HCT116 (cell line): Measurements from ENCODE around the gene TSPAN1. TPM values are rescaled to one million over a fixed set of nuclear protein-coding genes. Genes with fewer than 3 reads are reported as not detected.

Experiments
- ATAC-seq: fragments of 200-7000 bp; cut with Tn5 transposase; 2 replicates; pipeline ENCODE4 v1.9.1; 2020; ENCODE audit warnings: mild to moderate bottlenecking, moderate library complexity
- BruUV-seq: library from RNA; stranded (reverse); fragments of 400-500 nt; replicated peaks from 2 replicates; lab custom pipeline; 2021; lab: Mats Ljungman, UMichigan
- CTCF ChIA-PET: fragments of 300-600 bp; sonication (Branson Sonifier 250); formaldehyde crosslinking; loops from one replicate; lab custom pipeline; 2021; ENCODE audit warnings: antibody characterized with exemption; lab: Charles Lee
- POLR2A ChIA-PET: fragments of 300-600, 350-600 bp; sonication (Branson Sonifier 250); formaldehyde crosslinking; loops from one replicate; lab custom pipeline; 2021; ENCODE audit warnings: antibody characterized with exemption; lab: Charles Lee
- RAD21 ChIA-PET, 2 experiments: fragments of 300-600 bp; sonication (Branson Sonifier 250); formaldehyde crosslinking; loops; one replicate each; lab custom pipeline; 2023; ENCODE audit warnings: low total read pairs in 2 of 2; ENCODE audit not compliant: uncharacterized antibody in 2 of 2, unreplicated experiment in 2 of 2, low non-redundant PET in 1 of 2; lab: Charles Lee
- DNase-seq: peaks from one replicate; pipeline ENCODE4 v3.0.0-alpha.2; 2010; ENCODE audit warnings: low read depth, low spot score
- H2AFZ ChIP-seq: fragments of 200-600 bp; shearing (Covaris generic), sonication (generic); 2 replicates; pipeline ENCODE4 v1.6.1; 2017; ENCODE audit warnings: low read depth, mixed run types, mixed read lengths, antibody characterized with exemption, low read length; ENCODE audit not compliant: poor library complexity, severe bottlenecking
- H3K27ac ChIP-seq: 2 replicates; pipeline ENCODE4 v1.5.1; 2012; ENCODE audit warnings: low read depth, low read length
- H3K27me3 ChIP-seq: fragments of 200-600 bp; sonication (generic); 2 replicates; pipeline ENCODE4 v1.6.1; 2016; ENCODE audit warnings: mixed run types, low read length, mixed read lengths; ENCODE audit not compliant: insufficient read depth
- H3K36me3 ChIP-seq, 2 experiments: fragments of 200-500 bp in 1 of 2; fragments of 200-600 bp in 1 of 2; sonication (Bioruptor generic) in 1 of 2; sonication (generic) in 1 of 2; 2 replicates each; pipeline versions ENCODE4 v1.5.1 to v1.6.1; 2014 to 2016; ENCODE audit warnings: low read length in 2 of 2, inconsistent platforms in 1 of 2, mixed read lengths in 1 of 2, mixed run types in 1 of 2; ENCODE audit not compliant: insufficient read depth in 2 of 2, control insufficient read depth in 1 of 2
- H3K4me1 ChIP-seq, 2 experiments: fragments of 200-600 bp in 1 of 2; sonication (generic) in 1 of 2; 2 replicates each; pipeline versions ENCODE4 v1.5.1 to v1.6.1; 2012 to 2017; ENCODE audit warnings: low read length in 2 of 2, inconsistent platforms in 1 of 2, mild to moderate bottlenecking in 1 of 2, mixed read lengths in 1 of 2, mixed run types in 1 of 2, moderate library complexity in 1 of 2; ENCODE audit not compliant: insufficient read depth in 2 of 2, control insufficient read depth in 1 of 2
- H3K4me2 ChIP-seq: fragments of 200-600 bp; sonication (generic); 2 replicates; pipeline ENCODE4 v1.6.1; 2017; ENCODE audit warnings: mixed run types, low read length, mixed read lengths
- H3K4me3 ChIP-seq, 2 experiments: fragments of 200-600 bp in 1 of 2; sonication (generic) in 1 of 2; replicated peaks in 1 of 2; 2 replicates each; pipeline ENCODE4 v1.5.1; 2011 to 2016; ENCODE audit warnings: low read length in 2 of 2, control low read depth in 1 of 2, low read depth in 1 of 2, mild to moderate bottlenecking in 1 of 2, mixed read lengths in 1 of 2, mixed run types in 1 of 2
- H3K79me2 ChIP-seq: fragments of 200-600 bp; sonication (generic); 2 replicates; pipeline ENCODE4 v1.6.1; 2017; ENCODE audit warnings: mild to moderate bottlenecking, mixed run types, low read length, moderate library complexity, mixed read lengths; ENCODE audit not compliant: insufficient read depth
- H3K9ac ChIP-seq: fragments of 200-600 bp; sonication (generic); 2 replicates; pipeline ENCODE4 v1.6.1; 2016; ENCODE audit warnings: low read length, mixed read lengths
- H3K9me2 ChIP-seq: fragments of 200-600 bp; sonication (generic), shearing (Covaris generic); 2 replicates; pipeline ENCODE4 v1.6.1; 2017; ENCODE audit warnings: mixed run types, mild to moderate bottlenecking, moderate library complexity; ENCODE audit not compliant: insufficient read depth
- H3K9me3 ChIP-seq, 2 experiments: fragments of 200-500 bp in 1 of 2; fragments of 200-600 bp in 1 of 2; sonication (Bioruptor generic) in 1 of 2; sonication (generic) in 1 of 2; 2 replicates each; pipeline ENCODE4 v1.6.1; 2014 to 2017; ENCODE audit warnings: low read length in 2 of 2, mixed read lengths in 2 of 2, inconsistent platforms in 1 of 2, low read depth in 1 of 2, mild to moderate bottlenecking in 1 of 2, mixed run types in 1 of 2, moderate library complexity in 1 of 2; ENCODE audit not compliant: control insufficient read depth in 1 of 2, insufficient read depth in 1 of 2
- H4K20me1 ChIP-seq: fragments of 200-600 bp; sonication (generic), shearing (Covaris generic); 2 replicates; pipeline ENCODE4 v1.6.1; 2017; ENCODE audit warnings: mixed run types, mild to moderate bottlenecking, moderate library complexity; ENCODE audit not compliant: insufficient read depth
- ATF3 ChIP-seq: IDR thresholded peaks from 2 replicates; pipeline ENCODE4 v1.6.1; 2012
- CBX3 ChIP-seq: IDR thresholded peaks from 2 replicates; pipeline ENCODE4 v1.6.1; 2012; ENCODE audit warnings: low read depth
- CTCF ChIP-seq, 3 experiments: fragments of 200-600 bp in 1 of 3; sonication (generic) in 1 of 3; IDR thresholded peaks in 2 of 3; conservative IDR thresholded peaks in 1 of 3; 2 replicates each; pipeline ENCODE4 v1.5.1; 2012 to 2017; ENCODE audit warnings: low read depth in 2 of 3, low read length in 2 of 3, antibody characterized with exemption in 1 of 3, borderline replicate concordance in 1 of 3, control low read depth in 1 of 3, mild to moderate bottlenecking in 1 of 3, mixed read lengths in 1 of 3, mixed run types in 1 of 3, moderate library complexity in 1 of 3; ENCODE audit not compliant: insufficient read depth in 1 of 3
- EGR1 ChIP-seq: IDR thresholded peaks from 2 replicates; pipeline ENCODE4 v1.6.1; 2012; ENCODE audit warnings: low read depth
- ELF1 ChIP-seq: IDR thresholded peaks from 2 replicates; pipeline ENCODE4 v1.6.1; 2012; ENCODE audit warnings: low read depth, borderline replicate concordance
- EZH2 ChIP-seq: fragments of 200-600 bp; sonication (generic); IDR thresholded peaks from 2 replicates; pipeline ENCODE4 v1.6.1; 2017; ENCODE audit warnings: antibody characterized with exemption, mixed run types
- EZH2phosphoT487 ChIP-seq: fragments of 200-600 bp; IDR thresholded peaks from 2 replicates; pipeline ENCODE4 v1.6.1; 2018; ENCODE audit warnings: antibody characterized with exemption, borderline replicate concordance
- FOSL1 ChIP-seq: IDR thresholded peaks from 2 replicates; pipeline ENCODE4 v1.6.1; 2012; ENCODE audit warnings: low read depth
- JUND ChIP-seq: IDR thresholded peaks from 2 replicates; pipeline ENCODE4 v1.6.1; 2012
- MAX ChIP-seq: IDR thresholded peaks from 2 replicates; pipeline ENCODE4 v1.6.1; 2012
- POLR2A ChIP-seq: IDR thresholded peaks from 2 replicates; pipeline ENCODE4 v1.7.0; 2011; ENCODE audit warnings: borderline replicate concordance; ENCODE audit not compliant: insufficient read depth, insufficient read length; ENCODE audit errors: extremely low read depth
- RAD21 ChIP-seq: IDR thresholded peaks from 2 replicates; pipeline ENCODE4 v1.6.1; 2012; ENCODE audit warnings: low read depth, mild to moderate bottlenecking
- REST ChIP-seq: IDR thresholded peaks from 2 replicates; pipeline ENCODE4 v1.6.1; 2012; ENCODE audit warnings: low read depth
- SIN3A ChIP-seq: IDR thresholded peaks from 2 replicates; pipeline ENCODE4 v1.6.1; 2012; ENCODE audit warnings: low read depth
- SP1 ChIP-seq: IDR thresholded peaks from 2 replicates; pipeline ENCODE4 v1.6.1; 2012; ENCODE audit warnings: low read depth
- TCF7L2 ChIP-seq: IDR thresholded peaks from 2 replicates; pipeline ENCODE4 v1.7.0; 2011; ENCODE audit warnings: borderline replicate concordance, inconsistent platforms; ENCODE audit not compliant: insufficient read depth, insufficient read length; ENCODE audit errors: extremely low read depth
- YY1 ChIP-seq: IDR thresholded peaks from 2 replicates; pipeline ENCODE4 v1.6.1; 2011; ENCODE audit warnings: low read length, low read depth, moderate library complexity, mild to moderate bottlenecking; ENCODE audit not compliant: insufficient replicate concordance; ENCODE audit errors: extremely low read depth
- ZBTB33 ChIP-seq: IDR thresholded peaks from 2 replicates; pipeline ENCODE4 v1.6.1; 2011; ENCODE audit warnings: mild to moderate bottlenecking, low read length, moderate library complexity; ENCODE audit not compliant: insufficient replicate concordance; ENCODE audit errors: extremely low read depth
- ZFX ChIP-seq: fragments of 450-650 bp; IDR thresholded peaks from 2 replicates; pipeline ENCODE4 v1.6.1; 2017
- ZNF274 ChIP-seq: fragments of 200-500 bp; sonication (Bioruptor generic); IDR thresholded peaks from 2 replicates; pipeline ENCODE4 v1.6.1; 2014; ENCODE audit warnings: mild to moderate bottlenecking, low read depth, low read length, inconsistent platforms
- intact Hi-C: fragments of 100-400 bp; cut with micrococcal nuclease; formaldehyde crosslinking; loops from 2 replicates; pipeline ENCODE4 v1.10.0; 2022
- total RNA-seq: library from RNA; stranded (reverse); gene quantifications from one replicate; pipeline ENCODE4 v1.2.1, GENCODE V29; 2021; ENCODE audit not compliant: unreplicated experiment

Gene TSPAN1
- total RNA-seq, 1 experiment from 2014 or later, result 9.9 TPM

- Histone ChIP-seq H3K9ac (no peak overlapping the region), H3K9me2 (no peaks in the 10 kb centered on the region), H3K79me2 (no peaks in the 10 kb centered on the region), H2AFZ (no peak overlapping the region), H3K9me3 (no peaks in the 10 kb centered on the region), H3K27ac (no peak overlapping the region), H4K20me1 (no peaks in the 10 kb centered on the region), H3K4me2 (no peak overlapping the region), H3K4me1 (peaks cover 0 to 7% of the 10 kb centered on the region in 2 experiments; a peak in 2 of 4 replicates), H3K27me3 (no peaks in the 10 kb centered on the region), H3K4me3 (no peak overlapping the region), H3K36me3 (no peaks in the 10 kb centered on the region)
- ATAC-seq (no peak), DNase-seq (no peak)
- no TSS peak for BruUV-seq
- intact Hi-C loops, result no loop called here
- ChIA-PET CTCF (no interaction called here), RAD21 (no interaction called here), POLR2A (interaction anchor here (0.6 kb wide), 1 partner anchor 8 kb away, joined by 3 read pairs; no protein-coding TSS in a partner anchor)
- TF ChIP-seq ATF3, result no peak
- no peak for TF ChIP-seq ZNF274
- no peak for TF ChIP-seq EZH2phosphoT487
- TF ChIP-seq REST, result no peak
- TF ChIP-seq JUND, result no peak
- TF ChIP-seq YY1, result no peak
- TF ChIP-seq CTCF (IDR thresholded peaks at IDR 0.05 in 2 of 3, conservative IDR thresholded peaks at IDR 0.05 in 1 of 3; ENCODE audit: borderline replicate concordance in 1 of 3, insufficient read depth in 1 of 3, low read depth in 2 of 3, low read length in 2 of 3), result no peak
- TF ChIP-seq RAD21, result no peak
- TF ChIP-seq SIN3A, result no peak
- no peak for TF ChIP-seq EZH2
- TF ChIP-seq EGR1, result no peak
- TF ChIP-seq POLR2A, result no peak
- TF ChIP-seq ZFX, result no peak
- TF ChIP-seq CBX3, result no peak
- no peak for TF ChIP-seq ZBTB33
- TF ChIP-seq TCF7L2, result no peak
- TF ChIP-seq FOSL1, result no peak
- TF ChIP-seq ELF1, result no peak
- no peak for TF ChIP-seq MAX
- TF ChIP-seq SP1, result no peak
Observed at GRCh38 chr1:46205141-46205540, 30.3 kb downstream of the TSPAN1 start.
